ENCODE results near the gene CNTN6. TPM values are rescaled to one million over a fixed set of nuclear protein-coding genes. Genes with fewer than 3 reads are reported as not detected.

CNTN6 gene
- total and polyA plus RNA-seq, 9 donors, result 0.72 to 3.3 (median 1.2) TPM

- DNase-seq, result peak; percentile 22
- Histone ChIP-seq H3K36me3 (ENCODE audit: control insufficient read depth, insufficient read depth, low read length) (no peaks in the 10 kb centered on the region), H3K27ac (ENCODE audit: low read length) (no peak overlapping the region), H3K4me1 (ENCODE audit: control insufficient read depth, insufficient read depth, low read length) (no peaks in the 10 kb centered on the region), H3K9me3 (replicated peaks; ENCODE audit: control insufficient read depth, low read depth, low read length) (no peaks in the 10 kb centered on the region), H3K27me3 (ENCODE audit: control insufficient read depth, insufficient read depth, low read length) (no peaks in the 10 kb centered on the region), H3K4me3 (ENCODE audit: low read length) (no peak overlapping the region)
Observed at GRCh38 chr3:1326546-1326945, 233.7 kb downstream of the CNTN6 start.

- no peaks in the 10 kb centered on the region for H3K36me3 ChIP-seq (ENCODE audit: control insufficient read depth, insufficient read depth, low read length)
- H3K27ac ChIP-seq (ENCODE audit: low read length), result no peak overlapping the region
- DNase-seq, result no peak
- no CpG with 5 or more reads among the region's 2 CpGs for WGBS (ENCODE audit: insufficient coverage)
- H3K27me3 ChIP-seq (ENCODE audit: control insufficient read depth, insufficient read depth, low read length), result no peaks in the 10 kb centered on the region
- H3K4me3 ChIP-seq (ENCODE audit: low read length), result no peak overlapping the region
- H3K9me3 ChIP-seq (replicated peaks; ENCODE audit: control insufficient read depth, low read depth, low read length), result no peaks in the 10 kb centered on the region
- no peaks in the 10 kb centered on the region for H3K4me1 ChIP-seq (ENCODE audit: control insufficient read depth, insufficient read depth, low read length)
Observed at GRCh38 chr3:1330107-1330506, 237.3 kb downstream of the CNTN6 start.

- Histone ChIP-seq H3K36me3 (ENCODE audit: control insufficient read depth, insufficient read depth, low read length) (no peaks in the 10 kb centered on the region), H3K4me1 (ENCODE audit: control insufficient read depth, insufficient read depth, low read length) (no peaks in the 10 kb centered on the region), H3K4me3 (ENCODE audit: low read length) (no peak overlapping the region), H3K27ac (ENCODE audit: low read length) (no peak overlapping the region), H3K27me3 (ENCODE audit: control insufficient read depth, insufficient read depth, low read length) (no peaks in the 10 kb centered on the region), H3K9me3 (replicated peaks; ENCODE audit: control insufficient read depth, low read depth, low read length) (no peaks in the 10 kb centered on the region)
- no peak for DNase-seq
- WGBS (ENCODE audit: insufficient coverage), result no CpG with 5 or more reads among the region's 6 CpGs
Observed at GRCh38 chr3:1346386-1346785, 253.6 kb downstream of the CNTN6 start.

DNA sequence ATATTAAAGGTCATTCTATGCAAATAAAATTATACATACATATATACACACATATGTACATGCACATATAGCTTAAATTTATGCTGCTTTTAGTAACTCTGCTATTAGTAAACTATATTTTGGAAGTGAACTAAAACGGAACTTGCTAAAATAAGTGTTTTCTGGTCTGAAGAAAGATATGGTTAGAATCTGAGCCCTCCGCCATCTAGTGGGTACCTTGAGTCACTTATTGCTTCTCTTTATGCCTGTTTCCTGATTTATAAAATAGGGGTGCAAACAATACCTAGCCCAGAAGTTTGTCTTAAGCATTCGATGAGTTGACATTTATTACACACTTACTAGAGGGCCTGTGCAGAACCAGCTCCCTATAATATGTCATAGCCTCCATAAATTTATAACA, 255.7 kb downstream of the CNTN6 start:
- no peak for DNase-seq
- Histone ChIP-seq H3K4me1 (ENCODE audit: control insufficient read depth, insufficient read depth, low read length) (no peaks in the 10 kb centered on the region), H3K4me3 (ENCODE audit: low read length) (no peak overlapping the region), H3K9me3 (replicated peaks; ENCODE audit: control insufficient read depth, low read depth, low read length) (no peaks in the 10 kb centered on the region), H3K36me3 (ENCODE audit: control insufficient read depth, insufficient read depth, low read length) (no peaks in the 10 kb centered on the region), H3K27ac (ENCODE audit: low read length) (no peak overlapping the region), H3K27me3 (ENCODE audit: control insufficient read depth, insufficient read depth, low read length) (no peaks in the 10 kb centered on the region)
- no CpG with 5 or more reads among the region's 3 CpGs for WGBS (ENCODE audit: insufficient coverage)

- no peak for DNase-seq
- Histone ChIP-seq H3K36me3 (ENCODE audit: control insufficient read depth, insufficient read depth, low read length) (no peaks in the 10 kb centered on the region), H3K9me3 (replicated peaks; ENCODE audit: control insufficient read depth, low read depth, low read length) (no peaks in the 10 kb centered on the region), H3K4me1 (ENCODE audit: control insufficient read depth, insufficient read depth, low read length) (no peaks in the 10 kb centered on the region), H3K27me3 (ENCODE audit: control insufficient read depth, insufficient read depth, low read length) (no peaks in the 10 kb centered on the region), H3K4me3 (ENCODE audit: low read length) (no peak overlapping the region), H3K27ac (ENCODE audit: low read length) (no peak overlapping the region)
- WGBS (ENCODE audit: insufficient coverage), result no CpG with 5 or more reads among the region's 3 CpGs
Observed at GRCh38 chr3:1350885-1351284, 258.1 kb downstream of the CNTN6 start.

DNA sequence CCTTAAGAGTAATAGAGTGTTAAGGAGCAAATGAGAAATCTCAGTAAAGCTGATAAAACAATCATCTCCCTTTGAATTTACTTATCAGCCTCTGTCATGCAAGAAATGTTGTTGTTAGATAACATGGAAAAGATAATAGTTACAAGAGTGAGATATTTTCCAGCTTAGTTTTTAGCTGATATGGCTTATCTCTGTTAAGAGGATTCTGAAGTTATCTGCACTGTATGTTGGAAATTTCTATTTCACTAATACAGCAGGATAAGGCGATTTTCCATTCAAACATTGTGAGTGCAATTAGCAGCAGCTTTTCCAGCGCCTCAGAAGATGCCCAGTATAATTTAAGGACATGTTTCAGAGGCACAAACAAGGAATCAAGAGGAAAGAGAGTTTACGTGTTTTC, 262.9 kb downstream of the CNTN6 start:
- Histone ChIP-seq H3K27ac (ENCODE audit: low read length) (no peak overlapping the region), H3K4me3 (ENCODE audit: low read length) (no peak overlapping the region), H3K4me1 (ENCODE audit: control insufficient read depth, insufficient read depth, low read length) (no peaks in the 10 kb centered on the region), H3K36me3 (ENCODE audit: control insufficient read depth, insufficient read depth, low read length) (no peaks in the 10 kb centered on the region), H3K9me3 (replicated peaks; ENCODE audit: control insufficient read depth, low read depth, low read length) (no peaks in the 10 kb centered on the region), H3K27me3 (ENCODE audit: control insufficient read depth, insufficient read depth, low read length) (no peaks in the 10 kb centered on the region)
- DNase-seq, result no peak
- WGBS (ENCODE audit: insufficient coverage), result no CpG with 5 or more reads among the region's 3 CpGs

DNA sequence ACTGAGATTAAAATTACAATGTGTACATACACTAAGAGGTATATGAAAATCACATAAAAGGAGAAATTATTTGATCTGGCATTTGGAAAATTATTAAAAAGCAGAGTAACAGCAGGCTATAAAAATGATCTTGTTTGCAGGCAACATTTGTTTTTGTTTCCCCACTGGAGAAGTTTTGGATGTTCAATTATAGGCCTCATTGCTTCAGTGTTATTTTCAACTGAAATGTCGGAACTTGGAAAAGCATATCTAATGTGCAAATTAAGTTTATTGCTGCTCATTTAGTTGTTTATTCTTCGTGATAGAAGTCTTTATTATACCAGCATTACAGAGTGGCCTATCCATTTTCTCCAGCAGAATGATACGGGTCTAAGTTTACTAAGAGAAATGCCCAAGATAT, 263.3 kb downstream of the CNTN6 start:
- Histone ChIP-seq H3K4me1 (ENCODE audit: control insufficient read depth, insufficient read depth, low read length) (no peaks in the 10 kb centered on the region), H3K36me3 (ENCODE audit: control insufficient read depth, insufficient read depth, low read length) (no peaks in the 10 kb centered on the region), H3K27me3 (ENCODE audit: control insufficient read depth, insufficient read depth, low read length) (no peaks in the 10 kb centered on the region), H3K4me3 (ENCODE audit: low read length) (no peak overlapping the region), H3K9me3 (replicated peaks; ENCODE audit: control insufficient read depth, low read depth, low read length) (no peaks in the 10 kb centered on the region), H3K27ac (ENCODE audit: low read length) (no peak overlapping the region)
- WGBS (ENCODE audit: insufficient coverage), result no CpG with 5 or more reads among the region's 3 CpGs
- no peak for DNase-seq

GRCh38 chr3:1365528-1365927, 272.7 kb downstream of the CNTN6 start:
- Histone ChIP-seq H3K27ac (ENCODE audit: low read length) (no peak overlapping the region), H3K27me3 (ENCODE audit: control insufficient read depth, insufficient read depth, low read length) (no peaks in the 10 kb centered on the region), H3K4me3 (ENCODE audit: low read length) (no peak overlapping the region), H3K4me1 (ENCODE audit: control insufficient read depth, insufficient read depth, low read length) (no peaks in the 10 kb centered on the region), H3K36me3 (ENCODE audit: control insufficient read depth, insufficient read depth, low read length) (no peaks in the 10 kb centered on the region), H3K9me3 (replicated peaks; ENCODE audit: control insufficient read depth, low read depth, low read length) (no peaks in the 10 kb centered on the region)
- no peak for DNase-seq
- no CpG with 5 or more reads among the region's 2 CpGs for WGBS (ENCODE audit: insufficient coverage)

DNA sequence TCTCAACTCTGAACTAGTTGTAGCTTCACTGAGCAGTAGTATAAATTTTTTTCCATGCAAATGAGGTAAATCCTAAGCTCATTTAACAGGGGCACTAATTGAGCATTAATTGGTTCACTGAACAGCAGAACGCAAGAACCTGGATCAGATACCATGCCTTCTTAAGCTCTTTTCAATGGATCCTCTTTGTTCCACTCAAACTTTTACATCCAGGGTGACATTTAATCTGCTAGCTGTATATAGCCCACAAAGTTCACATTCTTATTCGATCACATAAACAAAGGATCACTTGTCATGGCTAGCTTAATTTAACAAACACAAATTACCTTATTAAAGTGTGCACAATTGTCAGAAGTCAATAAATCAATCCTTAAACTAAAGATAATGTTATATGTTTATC, 281.6 kb downstream of the CNTN6 start:
- DNase-seq, result no peak
- Histone ChIP-seq H3K4me1 (ENCODE audit: control insufficient read depth, insufficient read depth, low read length) (no peaks in the 10 kb centered on the region), H3K9me3 (replicated peaks; ENCODE audit: control insufficient read depth, low read depth, low read length) (no peaks in the 10 kb centered on the region), H3K27ac (ENCODE audit: low read length) (no peak overlapping the region), H3K27me3 (ENCODE audit: control insufficient read depth, insufficient read depth, low read length) (no peaks in the 10 kb centered on the region), H3K4me3 (ENCODE audit: low read length) (no peak overlapping the region), H3K36me3 (ENCODE audit: control insufficient read depth, insufficient read depth, low read length) (no peaks in the 10 kb centered on the region)
- WGBS (ENCODE audit: insufficient coverage), result 100% methylated on average over 1 of the region's 2 CpGs

GRCh38 chr3:1375145-1375544, 282.3 kb downstream of the CNTN6 start:
- Histone ChIP-seq H3K9me3 (replicated peaks; ENCODE audit: control insufficient read depth, low read depth, low read length) (no peaks in the 10 kb centered on the region), H3K27ac (ENCODE audit: low read length) (no peak overlapping the region), H3K36me3 (ENCODE audit: control insufficient read depth, insufficient read depth, low read length) (no peaks in the 10 kb centered on the region), H3K27me3 (ENCODE audit: control insufficient read depth, insufficient read depth, low read length) (no peaks in the 10 kb centered on the region), H3K4me3 (ENCODE audit: low read length) (no peak overlapping the region), H3K4me1 (ENCODE audit: control insufficient read depth, insufficient read depth, low read length) (no peaks in the 10 kb centered on the region)
- DNase-seq, result no peak
- no CpG with 5 or more reads among the region's 1 CpG for WGBS (ENCODE audit: insufficient coverage)

DNA sequence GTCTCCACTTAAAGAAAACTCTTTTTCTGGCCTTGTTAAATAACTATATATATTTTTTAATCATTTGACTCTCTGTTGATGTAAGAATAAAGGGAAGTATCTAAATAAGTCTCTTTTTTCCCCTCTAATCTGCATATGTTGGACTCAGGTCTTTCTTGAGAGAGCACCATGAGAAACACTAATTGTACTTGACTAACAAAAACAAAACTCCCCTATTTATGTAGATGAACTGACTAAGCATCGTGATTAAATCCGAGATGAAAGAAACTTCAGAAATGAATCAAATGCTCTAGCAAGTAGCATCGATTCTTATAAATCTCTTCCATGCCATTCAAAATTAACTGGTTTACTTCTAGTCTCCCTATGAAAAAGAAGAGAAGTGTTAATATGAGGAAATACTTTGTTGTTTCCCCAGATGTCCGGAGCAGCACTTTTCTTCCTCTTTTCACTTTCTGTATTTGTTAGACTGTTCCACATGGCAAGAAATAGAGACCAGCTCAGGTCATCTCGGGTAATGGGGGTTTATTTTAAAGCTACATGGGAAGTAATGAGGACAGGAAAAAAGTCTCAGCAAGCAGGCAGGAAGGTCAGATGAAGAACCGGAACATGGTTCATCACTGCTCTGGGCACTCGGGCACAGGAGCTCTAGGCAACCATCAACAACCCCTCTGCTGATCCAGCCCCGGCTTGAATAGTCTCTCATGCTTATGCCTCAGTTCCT, 288.3 kb downstream of the CNTN6 start:
- WGBS (ENCODE audit: insufficient coverage), result 74% methylated on average over 4 of the region's 8 CpGs
- Histone ChIP-seq H3K36me3 (ENCODE audit: control insufficient read depth, insufficient read depth, low read length) (no peaks in the 10 kb centered on the region), H3K27ac (ENCODE audit: low read length) (no peak overlapping the region), H3K4me1 (ENCODE audit: control insufficient read depth, insufficient read depth, low read length) (no peaks in the 10 kb centered on the region), H3K9me3 (replicated peaks; ENCODE audit: control insufficient read depth, low read depth, low read length) (no peaks in the 10 kb centered on the region), H3K4me3 (ENCODE audit: low read length) (no peak overlapping the region), H3K27me3 (ENCODE audit: control insufficient read depth, insufficient read depth, low read length) (no peaks in the 10 kb centered on the region)
- DNase-seq, result peak; percentile 73

Data from muscle of leg (tissue), 11 donors.